UCSD-AML1 (cell line): ENCODE data around the gene FAM135A.

Experiments
- DNase-seq: peaks from one replicate; lab custom pipeline; 2025; ENCODE audit not compliant: unreplicated experiment; lab: John Stamatoyannopoulos, UW

FAM135A gene

GRCh38 chr6:70413114-70413991 is at the start of gene FAM135A:
TSS of gene FAM135A (plus strand) at chr6:70413508. CDS start at chr6:70428343, 14,835 bp downstream.
- peak; percentile 93 for DNase-seq

- peak; percentile 7 for DNase-seq
Observed at GRCh38 chr6:70363741-70364493, 49.4 kb upstream of the FAM135A start.

- peak; percentile 46 for DNase-seq
Observed at GRCh38 chr6:70369332-70369950, 43.9 kb upstream of the FAM135A start.

GRCh38 chr6:70370496-70370895 is 42.8 kb upstream of the FAM135A start:
- no peak for DNase-seq

GRCh38 chr6:70371454-70372105 is 41.7 kb upstream of the FAM135A start:
- DNase-seq = no peak

GRCh38 chr6:70375166-70375565 is 38.1 kb upstream of the FAM135A start:
- DNase-seq = no peak

GRCh38 chr6:70375882-70376281 is 37.4 kb upstream of the FAM135A start:
- DNase-seq = no peak

- no peak for DNase-seq
Observed at GRCh38 chr6:70376628-70377027, 36.7 kb upstream of the FAM135A start.

GRCh38 chr6:70377372-70377771 is 35.9 kb upstream of the FAM135A start:
- no peak for DNase-seq

- no peak for DNase-seq
Observed at GRCh38 chr6:70379473-70380013, 33.8 kb upstream of the FAM135A start.

GRCh38 chr6:70380252-70380651 is 33.1 kb upstream of the FAM135A start:
- no peak for DNase-seq

- no peak for DNase-seq
Observed at GRCh38 chr6:70380771-70381416, 32.4 kb upstream of the FAM135A start.

GRCh38 chr6:70381417-70381782 is 31.9 kb upstream of the FAM135A start:
- no peak for DNase-seq

- no peak for DNase-seq
Observed at GRCh38 chr6:70385901-70386300, 27.4 kb upstream of the FAM135A start.

- DNase-seq = no peak
Observed at GRCh38 chr6:70388814-70389213, 24.5 kb upstream of the FAM135A start.

GRCh38 chr6:70389261-70389660 is 24.0 kb upstream of the FAM135A start:
- DNase-seq = no peak

GRCh38 chr6:70390067-70390466 is 23.2 kb upstream of the FAM135A start:
- DNase-seq = no peak

- no peak for DNase-seq
Observed at GRCh38 chr6:70391492-70391891, 21.8 kb upstream of the FAM135A start.

- DNase-seq = no peak
Observed at GRCh38 chr6:70394518-70395300, 18.6 kb upstream of the FAM135A start.

- no peak for DNase-seq
Observed at GRCh38 chr6:70395301-70395672, 18.0 kb upstream of the FAM135A start.
